ENCODE data around the gene TBP. TPM values are rescaled to one million over a fixed set of nuclear protein-coding genes. Genes with fewer than 3 reads are reported as not detected.

Gene TBP
- total RNA-seq (2016; rRNA removed; fragmentation: Illumina TruSeq; extraction: Trizol) (21.7 and 25.9 TPM in 2 replicates), polyA plus RNA-seq (2011; rRNA removed) (28.1 and 28.6 TPM in 2 replicates), polyA minus RNA-seq (2011; rRNA and poly(A)+ RNA removed; ENCODE audit: low replicate concordance) (19.7 and 25.0 TPM in 2 replicates), Bru-seq, nascent RNA (percentile 90 among the genes with signal in this experiment), BruChase-seq, experiment 1, labeled RNA remaining after a 6-hour chase (percentile 83 among the genes with signal in this experiment), BruChase-seq, experiment 2, labeled RNA remaining after a 2-hour chase (percentile 88 among the genes with signal in this experiment)
- total RNA-seq (2016; cell fraction: cytosol; rRNA removed; fragmentation: Illumina TruSeq; extraction: Trizol; ENCODE audit: low read depth) = 11.0 and 12.3 TPM in 2 replicates
- total RNA-seq (2016; cell fraction: insoluble cytoplasmic fraction; rRNA removed; fragmentation: Illumina TruSeq; extraction: Trizol) = 23.7 and 24.0 TPM in 2 replicates
- 19.4 and 20.4 TPM in 2 replicates for total RNA-seq (2016; cell fraction: membrane; rRNA removed; fragmentation: Illumina TruSeq; extraction: Trizol)
- 16.2 and 17.8 TPM in 2 replicates for total RNA-seq (2016; cell fraction: nucleus; rRNA removed; fragmentation: Illumina TruSeq; extraction: Trizol)
- polyA plus RNA-seq (2011; cell fraction: cytosol; rRNA removed) = 15.5 and 17.2 TPM in 2 replicates
- polyA plus RNA-seq (2011; cell fraction: nucleus; rRNA removed) = 25.9 and 40.6 TPM in 2 replicates
- 16.9 and 20.2 TPM in 2 replicates for polyA plus RNA-seq (2012)
- polyA plus RNA-seq (2016; cell fraction: cytosol; fragmentation: Illumina TruSeq; extraction: Trizol; ENCODE audit: low read depth) = 7.1 and 9.0 TPM in 2 replicates
- polyA plus RNA-seq (2016; cell fraction: insoluble cytoplasmic fraction; fragmentation: Illumina TruSeq; extraction: Trizol; ENCODE audit: low read depth) = 35.2 and 37.1 TPM in 2 replicates
- 11.8 and 16.0 TPM in 2 replicates for polyA plus RNA-seq (2016; cell fraction: membrane; fragmentation: Illumina TruSeq; extraction: Trizol; ENCODE audit: low read depth)
- polyA plus RNA-seq (2016; cell fraction: nucleus; fragmentation: Illumina TruSeq; extraction: Trizol; ENCODE audit: insufficient read depth, low read depth) = 33.3 and 36.4 TPM in 2 replicates
- polyA minus RNA-seq (2011; cell fraction: cytosol; rRNA and poly(A)+ RNA removed) = 11.2 and 12.2 TPM in 2 replicates
- 22.9 and 24.2 TPM in 2 replicates for polyA minus RNA-seq (2011; cell fraction: nucleus; rRNA and poly(A)+ RNA removed)
- long read RNA-seq, experiment 1, transcript TBP-201 (8 exons, 1,861 nt) = minor isoform, 24 of 64 reads
- long read RNA-seq, experiment 1, transcript TBP-202 (8 exons, 1,903 nt) = major isoform, 34 of 64 reads
- long read RNA-seq, experiment 1, partial matches to known transcripts = 5 of 64 reads
- long read RNA-seq, experiment 1, other reads (novel, unspliced or antisense) = 1 of 64 reads
- long read RNA-seq, experiment 2, transcript TBP-202 (8 exons, 1,903 nt) = major isoform, 12 of 29 reads
- long read RNA-seq, experiment 2, partial matches to known transcripts = 12 of 29 reads
- long read RNA-seq, experiment 2, other reads (novel, unspliced or antisense) = 1 of 29 reads

DNA sequence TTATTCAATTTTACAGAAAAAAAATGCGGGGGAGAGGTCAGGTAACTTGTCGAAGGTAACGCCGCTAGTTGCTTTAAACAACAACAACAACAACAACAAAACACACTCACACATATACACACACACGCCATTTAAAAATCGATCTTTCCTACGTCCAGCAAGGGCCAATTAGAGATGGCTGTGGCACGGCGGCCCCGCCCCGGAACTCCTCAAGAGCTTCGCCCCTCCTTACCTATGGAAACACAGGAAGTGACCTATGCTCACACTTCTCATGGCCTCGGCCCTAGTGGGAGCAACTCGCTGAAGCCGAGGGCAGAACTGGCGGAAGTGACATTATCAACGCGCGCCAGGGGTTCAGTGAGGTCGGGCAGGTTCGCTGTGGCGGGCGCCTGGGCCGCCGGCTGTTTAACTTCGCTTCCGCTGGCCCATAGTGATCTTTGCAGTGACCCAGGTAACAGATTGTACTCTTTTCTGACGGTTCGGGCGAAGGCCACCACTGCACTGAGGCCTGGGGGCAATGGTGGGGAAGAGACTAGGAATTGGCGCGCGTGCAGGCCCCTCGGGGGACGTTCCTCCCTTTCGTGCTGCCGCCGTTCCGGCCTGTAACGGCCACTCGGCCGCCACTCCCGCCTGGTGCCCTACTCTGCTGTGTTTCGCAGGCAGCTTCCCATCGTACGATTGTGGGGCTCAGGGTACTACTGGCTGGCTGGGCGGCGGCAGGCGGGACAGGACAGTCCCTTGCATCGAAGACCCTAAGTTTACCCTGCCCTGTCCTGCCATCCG is at the start of gene TBP:
Gene TBP, plus strand, starts transcription at position 357 of the 783 bp plus-strand sequence. CDS start 2,661 bp downstream, outside the sequence.
- DNase-seq (ENCODE audit: low spot score) (peak; percentile 100), ATAC-seq (peak; percentile 92), FAIRE-seq (peak; percentile 96)
- POLR2A ChIA-PET = interaction anchor here (0.6 to 3.1 kb wide), 14 partner anchors 11 to 852 kb away, joined by 3 to 22 read pairs (median 4); partner anchors contain the start of genes C6orf120, DYNLT2, ERMARD and PDCD2
- Histone ChIP-seq H3K27ac (ENCODE audit: extremely low read length, insufficient read depth, low read length) (peak within 1 kb of the TSS; percentile 95), H3K4me1 (ENCODE audit: insufficient read depth, low read length) (peaks cover 51% of the 10 kb centered on the region), H3K4me2 (ENCODE audit: low read depth, low read length) (peak within 1 kb of the TSS; percentile 98), H3K4me3 (replicated peaks in 1 of 3; ENCODE audit: insufficient read depth in 1 of 3, low read depth in 2 of 3, low read length in 3 of 3) (peak within 1 kb of the TSS; percentile 98 to 99 (median 98)), H3K27me3 (ENCODE audit: control insufficient read depth in 1 of 2, insufficient read depth in 2 of 2, low read length in 2 of 2) (peaks cover 0 to 5% of the 10 kb centered on the region in 2 experiments; a peak in 1 of 5 replicates), H3K9ac (ENCODE audit: insufficient read depth, low read depth, low read length) (peak within 1 kb of the TSS; percentile 96), H3K36me3 (replicated peaks in 1 of 2; ENCODE audit: control insufficient read depth in 1 of 2, insufficient read depth in 2 of 2, low read length in 2 of 2) (peaks cover 5 to 25% of the 10 kb centered on the region in 2 experiments; a peak in 3 of 5 replicates), H3K79me2 (ENCODE audit: insufficient read depth, low read length) (peaks cover 75% of the 10 kb centered on the region), H2AFZ (ENCODE audit: low read length) (peak within 1 kb of the TSS; percentile 99), H3K9me3 (ENCODE audit: low read length) (no peaks in the 10 kb centered on the region), H4K20me1 (ENCODE audit: insufficient read depth, low read length) (peaks cover 40% of the 10 kb centered on the region)
- in situ Hi-C loops (cut with HindIII; ENCODE audit: extremely low pct_ligation_motif_present, low pct_unique_long_range_greater_than_20kb) = loop anchor here (5.0 kb wide), 1 partner anchor 802 kb away; the partner anchor contains the start of genes DYNLT2 and ERMARD
- intact Hi-C loops (cut with micrococcal nuclease; ENCODE audit: unreplicated experiment) = loop anchor here (1.0 to 5.0 kb wide), 5 partner anchors 30 to 852 kb away; partner anchors contain the start of genes C6orf120, DYNLT2, ERMARD and FAM120B
- CTCF ChIA-PET (ENCODE audit: low intra/inter-chr PET ratio, low total read pairs) = no interaction called here
- 2% methylated on average over 49 of the region's 51 CpGs for WGBS (ENCODE audit: low lambda C conversion rate)
- BruUV-seq (replicated peaks) = TSS peak; percentile 68
- TF ChIP-seq ZNF562 (CRISPR knock-in tag; IDR thresholded peaks at IDR 0.05; ENCODE audit: borderline replicate concordance) (no peak), NONO (IDR thresholded peaks at IDR 0.05) (no peak), NONO (CRISPR knock-in tag; conservative IDR thresholded peaks at IDR 0.05) (peak; percentile 92), CAMTA2 (CRISPR knock-in tag; IDR thresholded peaks at IDR 0.05; ENCODE audit: borderline replicate concordance) (no peak), IRX3 (CRISPR knock-in tag; IDR thresholded peaks at IDR 0.05; ENCODE audit: borderline replicate concordance, low read depth) (no peak), TCF7 (IDR thresholded peaks at IDR 0.05; ENCODE audit: low read depth) (0 out of 2 replicates have a peak, but pooled peaks have one; percentile 15), TBP (CRISPR knock-in tag; IDR thresholded peaks at IDR 0.05) (0 out of 2 replicates have a peak, but pooled peaks have one; percentile 64), ZNF12 (CRISPR knock-in tag; IDR thresholded peaks at IDR 0.05) (0 out of 2 replicates have a peak, but pooled peaks have one; percentile 49), ZNF761 (CRISPR knock-in tag; conservative IDR thresholded peaks at IDR 0.05) (peak; percentile 81; the same call in 1 of the 2 replicates), YEATS2 (CRISPR knock-in tag; IDR thresholded peaks at IDR 0.05; ENCODE audit: borderline replicate concordance) (peak; percentile 99), ZNF264 (CRISPR knock-in tag; IDR thresholded peaks at IDR 0.05) (peak; percentile 91)
- TF ChIP-seq, protein P1, sequence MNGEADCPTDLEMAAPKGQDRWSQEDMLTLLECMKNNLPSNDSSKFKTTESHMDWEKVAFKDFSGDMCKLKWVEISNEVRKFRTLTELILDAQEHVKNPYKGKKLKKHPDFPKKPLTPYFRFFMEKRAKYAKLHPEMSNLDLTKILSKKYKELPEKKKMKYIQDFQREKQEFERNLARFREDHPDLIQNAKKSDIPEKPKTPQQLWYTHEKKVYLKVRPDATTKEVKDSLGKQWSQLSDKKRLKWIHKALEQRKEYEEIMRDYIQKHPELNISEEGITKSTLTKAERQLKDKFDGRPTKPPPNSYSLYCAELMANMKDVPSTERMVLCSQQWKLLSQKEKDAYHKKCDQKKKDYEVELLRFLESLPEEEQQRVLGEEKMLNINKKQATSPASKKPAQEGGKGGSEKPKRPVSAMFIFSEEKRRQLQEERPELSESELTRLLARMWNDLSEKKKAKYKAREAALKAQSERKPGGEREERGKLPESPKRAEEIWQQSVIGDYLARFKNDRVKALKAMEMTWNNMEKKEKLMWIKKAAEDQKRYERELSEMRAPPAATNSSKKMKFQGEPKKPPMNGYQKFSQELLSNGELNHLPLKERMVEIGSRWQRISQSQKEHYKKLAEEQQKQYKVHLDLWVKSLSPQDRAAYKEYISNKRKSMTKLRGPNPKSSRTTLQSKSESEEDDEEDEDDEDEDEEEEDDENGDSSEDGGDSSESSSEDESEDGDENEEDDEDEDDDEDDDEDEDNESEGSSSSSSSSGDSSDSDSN (CRISPR knock-in tag; IDR thresholded peaks at IDR 0.05) = peak; percentile 91
- TF ChIP-seq, protein P2, sequence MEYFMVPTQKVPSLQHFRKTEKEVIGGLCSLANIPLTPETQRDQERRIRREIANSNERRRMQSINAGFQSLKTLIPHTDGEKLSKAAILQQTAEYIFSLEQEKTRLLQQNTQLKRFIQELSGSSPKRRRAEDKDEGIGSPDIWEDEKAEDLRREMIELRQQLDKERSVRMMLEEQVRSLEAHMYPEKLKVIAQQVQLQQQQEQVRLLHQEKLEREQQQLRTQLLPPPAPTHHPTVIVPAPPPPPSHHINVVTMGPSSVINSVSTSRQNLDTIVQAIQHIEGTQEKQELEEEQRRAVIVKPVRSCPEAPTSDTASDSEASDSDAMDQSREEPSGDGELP (IDR thresholded peaks at IDR 0.05; ENCODE audit: borderline replicate concordance, low read depth) = peak; percentile 65; the same call in 1 of the 2 replicates
- TF ChIP-seq, protein P3, sequence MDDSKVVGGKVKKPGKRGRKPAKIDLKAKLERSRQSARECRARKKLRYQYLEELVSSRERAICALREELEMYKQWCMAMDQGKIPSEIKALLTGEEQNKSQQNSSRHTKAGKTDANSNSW (CRISPR knock-in tag; IDR thresholded peaks at IDR 0.05; ENCODE audit: borderline replicate concordance) = no peak

All from HepG2 (cell line).